ENCODE results near the gene HNMT.

DNA sequence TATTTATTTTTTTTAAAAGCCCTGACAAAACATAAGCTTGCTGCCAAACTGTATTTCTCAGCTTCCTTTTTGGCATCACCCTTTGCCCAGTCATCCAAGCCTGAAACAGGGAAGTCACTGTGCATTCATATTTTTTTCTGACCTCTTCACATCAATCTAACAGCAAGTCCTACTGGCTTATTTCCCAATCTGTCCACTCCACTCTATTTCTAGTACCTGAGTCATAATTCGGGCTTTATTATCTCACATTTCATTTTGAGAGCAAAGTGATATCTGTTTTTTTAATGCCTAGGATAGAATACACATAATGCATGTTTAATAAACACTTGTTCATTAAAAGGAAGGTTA is 5.1 kb downstream of the HNMT start:
- TF ChIP-seq POLR2AphosphoS5 (IDR thresholded peaks at IDR 0.05; ENCODE audit: low read depth): no peak
- TF ChIP-seq, protein P1, sequence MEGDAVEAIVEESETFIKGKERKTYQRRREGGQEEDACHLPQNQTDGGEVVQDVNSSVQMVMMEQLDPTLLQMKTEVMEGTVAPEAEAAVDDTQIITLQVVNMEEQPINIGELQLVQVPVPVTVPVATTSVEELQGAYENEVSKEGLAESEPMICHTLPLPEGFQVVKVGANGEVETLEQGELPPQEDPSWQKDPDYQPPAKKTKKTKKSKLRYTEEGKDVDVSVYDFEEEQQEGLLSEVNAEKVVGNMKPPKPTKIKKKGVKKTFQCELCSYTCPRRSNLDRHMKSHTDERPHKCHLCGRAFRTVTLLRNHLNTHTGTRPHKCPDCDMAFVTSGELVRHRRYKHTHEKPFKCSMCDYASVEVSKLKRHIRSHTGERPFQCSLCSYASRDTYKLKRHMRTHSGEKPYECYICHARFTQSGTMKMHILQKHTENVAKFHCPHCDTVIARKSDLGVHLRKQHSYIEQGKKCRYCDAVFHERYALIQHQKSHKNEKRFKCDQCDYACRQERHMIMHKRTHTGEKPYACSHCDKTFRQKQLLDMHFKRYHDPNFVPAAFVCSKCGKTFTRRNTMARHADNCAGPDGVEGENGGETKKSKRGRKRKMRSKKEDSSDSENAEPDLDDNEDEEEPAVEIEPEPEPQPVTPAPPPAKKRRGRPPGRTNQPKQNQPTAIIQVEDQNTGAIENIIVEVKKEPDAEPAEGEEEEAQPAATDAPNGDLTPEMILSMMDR (IDR thresholded peaks at IDR 0.05; ENCODE audit: insufficient read depth, low read length): no peak

Measured in HL-60 (cell line).